Measurements from ENCODE around the gene MCL1. TPM values are rescaled to one million over a fixed set of nuclear protein-coding genes. Genes with fewer than 3 reads are reported as not detected.

The MCL1 gene
- total and polyA plus RNA-seq, 10 of the 15 experiments (the other 5 are each of a cell fraction or from before 2014, with no cell fraction given): 18.1 to 148 (median 86.4) TPM

DNA sequence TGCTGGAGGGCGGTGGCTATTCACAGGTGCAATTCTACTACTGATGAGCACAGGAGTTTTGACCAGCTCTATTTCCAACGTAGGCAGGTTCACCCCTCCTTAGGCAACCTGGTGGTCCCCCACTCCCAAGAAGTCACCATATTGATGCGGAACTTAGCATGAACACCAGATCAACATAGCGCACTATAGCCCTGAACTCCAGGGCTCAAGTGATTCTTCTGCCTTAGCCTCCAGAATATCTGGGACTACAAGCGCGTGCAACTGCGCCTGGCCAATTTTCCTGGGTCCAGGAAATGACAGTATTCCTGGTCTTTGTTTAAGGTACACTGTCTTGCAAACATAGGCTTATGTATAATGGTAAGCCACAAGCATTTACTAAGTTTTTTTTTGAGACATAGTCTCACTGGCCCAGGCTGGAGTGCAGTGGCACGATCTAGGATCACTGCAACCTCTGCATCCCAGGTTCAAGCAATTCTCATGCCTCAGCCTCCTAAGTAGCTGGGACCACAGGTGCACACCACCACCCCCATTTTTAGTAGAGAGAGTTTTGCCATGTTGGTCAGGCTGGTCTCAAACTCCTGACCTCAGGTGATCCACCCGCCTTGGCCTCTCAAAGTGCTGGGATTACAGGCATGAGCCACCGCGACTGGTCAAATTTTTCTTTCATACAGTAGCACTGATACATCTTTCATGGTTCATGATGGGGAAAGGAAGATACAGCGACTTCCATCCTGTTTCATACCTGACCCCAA lies 12.6 kb downstream of the MCL1 start:
- peak overlapping the region; percentile 98 for H3K27ac ChIP-seq (ENCODE audit: control insufficient read depth, insufficient read depth)
- no peak overlapping the region for H2AFZ ChIP-seq (ENCODE audit: control insufficient read depth, low read depth, low read length)
- H3K4me2 ChIP-seq (ENCODE audit: control insufficient read depth, insufficient read depth): peak overlapping the region; percentile 96
- FAIRE-seq: no peak
- ChIA-PET POLR2A (interaction anchor here (1.3 to 11.4 kb wide), 8 partner anchors 10 to 130 kb away, joined by 3 to 324 read pairs (median 10); partner anchors contain the start of genes ENSA, GOLPH3L and MCL1), RAD21 (ENCODE audit: unreplicated experiment) (interaction anchor here (1.2 to 12.1 kb wide), 8 partner anchors 10 to 131 kb away, joined by 3 to 387 read pairs (median 10); partner anchors contain the start of genes ENSA and MCL1), CTCF (interaction anchor here (0.9 to 13.7 kb wide), 6 partner anchors 9 to 127 kb away, joined by 3 to 390 read pairs (median 4); partner anchors contain the start of genes ENSA and MCL1), SMC1A (ENCODE audit: uncharacterized antibody, unreplicated experiment) (interaction anchor here (1.0 to 12.5 kb wide), 8 partner anchors 10 to 440 kb away, joined by 3 to 388 read pairs (median 4); partner anchors contain the start of genes CTSS, ENSA, GOLPH3L and MCL1)
- in situ Hi-C loops (cut with MboI) (loop anchor here (5.0 kb wide), 1 partner anchor 46 kb away; no protein-coding TSS in a partner anchor), intact Hi-C loops (cut with micrococcal nuclease; ENCODE audit: unreplicated experiment) (no loop called here)
- H3K36me3 ChIP-seq (ENCODE audit: control insufficient read depth in 2 of 2, insufficient read depth in 2 of 2, low read length in 1 of 2): 0 out of 4 replicates have a peak, but pooled peaks cover 0 to 2% of the 10 kb centered on the region in 2 experiments
- no peaks in the 10 kb centered on the region for H3K9me3 ChIP-seq (replicated peaks; ENCODE audit: control insufficient read depth, insufficient read depth, low read length)
- BruUV-seq (replicated peaks): no TSS peak
- DNase-seq (ENCODE audit: low read depth, low spot score): no peak
- WGBS (ENCODE audit: insufficient coverage, insufficient replicate concordance, low lambda C conversion rate, missing lambda C conversion rate): 59% methylated on average over 12 of the region's 12 CpGs
- no peaks in the 10 kb centered on the region for H4K20me1 ChIP-seq (ENCODE audit: control insufficient read depth, insufficient read depth)
- peaks cover 64% of the 10 kb centered on the region for H3K4me1 ChIP-seq (ENCODE audit: control insufficient read depth, insufficient read depth, low read length)
- no peaks in the 10 kb centered on the region for H3K27me3 ChIP-seq (replicated peaks in 1 of 2; ENCODE audit: control insufficient read depth in 2 of 2, insufficient read depth in 2 of 2, low read length in 1 of 2)
- H3K9ac ChIP-seq (ENCODE audit: control insufficient read depth, insufficient read depth, low read length): peak overlapping the region; percentile 77; the same call in 1 of the 2 replicates
- H3K79me2 ChIP-seq (ENCODE audit: control insufficient read depth, insufficient read depth, low read length): peaks cover 62% of the 10 kb centered on the region
- H3K4me3 ChIP-seq: peak overlapping the region; percentile 47; the same call in 1 of the 2 replicates
- ATAC-seq: no peak
- TF ChIP-seq, protein P1, sequence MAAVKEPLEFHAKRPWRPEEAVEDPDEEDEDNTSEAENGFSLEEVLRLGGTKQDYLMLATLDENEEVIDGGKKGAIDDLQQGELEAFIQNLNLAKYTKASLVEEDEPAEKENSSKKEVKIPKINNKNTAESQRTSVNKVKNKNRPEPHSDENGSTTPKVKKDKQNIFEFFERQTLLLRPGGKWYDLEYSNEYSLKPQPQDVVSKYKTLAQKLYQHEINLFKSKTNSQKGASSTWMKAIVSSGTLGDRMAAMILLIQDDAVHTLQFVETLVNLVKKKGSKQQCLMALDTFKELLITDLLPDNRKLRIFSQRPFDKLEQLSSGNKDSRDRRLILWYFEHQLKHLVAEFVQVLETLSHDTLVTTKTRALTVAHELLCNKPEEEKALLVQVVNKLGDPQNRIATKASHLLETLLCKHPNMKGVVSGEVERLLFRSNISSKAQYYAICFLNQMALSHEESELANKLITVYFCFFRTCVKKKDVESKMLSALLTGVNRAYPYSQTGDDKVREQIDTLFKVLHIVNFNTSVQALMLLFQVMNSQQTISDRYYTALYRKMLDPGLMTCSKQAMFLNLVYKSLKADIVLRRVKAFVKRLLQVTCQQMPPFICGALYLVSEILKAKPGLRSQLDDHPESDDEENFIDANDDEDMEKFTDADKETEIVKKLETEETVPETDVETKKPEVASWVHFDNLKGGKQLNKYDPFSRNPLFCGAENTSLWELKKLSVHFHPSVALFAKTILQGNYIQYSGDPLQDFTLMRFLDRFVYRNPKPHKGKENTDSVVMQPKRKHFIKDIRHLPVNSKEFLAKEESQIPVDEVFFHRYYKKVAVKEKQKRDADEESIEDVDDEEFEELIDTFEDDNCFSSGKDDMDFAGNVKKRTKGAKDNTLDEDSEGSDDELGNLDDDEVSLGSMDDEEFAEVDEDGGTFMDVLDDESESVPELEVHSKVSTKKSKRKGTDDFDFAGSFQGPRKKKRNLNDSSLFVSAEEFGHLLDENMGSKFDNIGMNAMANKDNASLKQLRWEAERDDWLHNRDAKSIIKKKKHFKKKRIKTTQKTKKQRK (IDR thresholded peaks at IDR 0.05; ENCODE audit: low read depth, low read length): no peak
- TF ChIP-seq, protein P2, sequence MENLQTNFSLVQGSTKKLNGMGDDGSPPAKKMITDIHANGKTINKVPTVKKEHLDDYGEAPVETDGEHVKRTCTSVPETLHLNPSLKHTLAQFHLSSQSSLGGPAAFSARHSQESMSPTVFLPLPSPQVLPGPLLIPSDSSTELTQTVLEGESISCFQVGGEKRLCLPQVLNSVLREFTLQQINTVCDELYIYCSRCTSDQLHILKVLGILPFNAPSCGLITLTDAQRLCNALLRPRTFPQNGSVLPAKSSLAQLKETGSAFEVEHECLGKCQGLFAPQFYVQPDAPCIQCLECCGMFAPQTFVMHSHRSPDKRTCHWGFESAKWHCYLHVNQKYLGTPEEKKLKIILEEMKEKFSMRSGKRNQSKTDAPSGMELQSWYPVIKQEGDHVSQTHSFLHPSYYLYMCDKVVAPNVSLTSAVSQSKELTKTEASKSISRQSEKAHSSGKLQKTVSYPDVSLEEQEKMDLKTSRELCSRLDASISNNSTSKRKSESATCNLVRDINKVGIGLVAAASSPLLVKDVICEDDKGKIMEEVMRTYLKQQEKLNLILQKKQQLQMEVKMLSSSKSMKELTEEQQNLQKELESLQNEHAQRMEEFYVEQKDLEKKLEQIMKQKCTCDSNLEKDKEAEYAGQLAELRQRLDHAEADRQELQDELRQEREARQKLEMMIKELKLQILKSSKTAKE (IDR thresholded peaks at IDR 0.05; ENCODE audit: low read depth, poor library complexity, severe bottlenecking): no peak
- TF ChIP-seq FOS (IDR thresholded peaks at IDR 0.05; ENCODE audit: borderline replicate concordance, extremely low read depth, insufficient read length) (no peak), CHD2 (IDR thresholded peaks at IDR 0.05; ENCODE audit: borderline replicate concordance, low read depth, low read length) (0 out of 2 replicates have a peak, but pooled peaks have one; percentile 3), SIN3A (IDR thresholded peaks at IDR 0.05; ENCODE audit: low read depth, low read length) (no peak), JUND (IDR thresholded peaks at IDR 0.05; ENCODE audit: low read depth, low read length) (no peak), RB1 (IDR thresholded peaks at IDR 0.05; ENCODE audit: borderline replicate concordance) (no peak)
- TF ChIP-seq, protein P3, sequence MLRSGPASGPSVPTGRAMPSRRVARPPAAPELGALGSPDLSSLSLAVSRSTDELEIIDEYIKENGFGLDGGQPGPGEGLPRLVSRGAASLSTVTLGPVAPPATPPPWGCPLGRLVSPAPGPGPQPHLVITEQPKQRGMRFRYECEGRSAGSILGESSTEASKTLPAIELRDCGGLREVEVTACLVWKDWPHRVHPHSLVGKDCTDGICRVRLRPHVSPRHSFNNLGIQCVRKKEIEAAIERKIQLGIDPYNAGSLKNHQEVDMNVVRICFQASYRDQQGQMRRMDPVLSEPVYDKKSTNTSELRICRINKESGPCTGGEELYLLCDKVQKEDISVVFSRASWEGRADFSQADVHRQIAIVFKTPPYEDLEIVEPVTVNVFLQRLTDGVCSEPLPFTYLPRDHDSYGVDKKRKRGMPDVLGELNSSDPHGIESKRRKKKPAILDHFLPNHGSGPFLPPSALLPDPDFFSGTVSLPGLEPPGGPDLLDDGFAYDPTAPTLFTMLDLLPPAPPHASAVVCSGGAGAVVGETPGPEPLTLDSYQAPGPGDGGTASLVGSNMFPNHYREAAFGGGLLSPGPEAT (IDR thresholded peaks at IDR 0.05; ENCODE audit: low read depth): no peak
- TF ChIP-seq, protein P4, sequence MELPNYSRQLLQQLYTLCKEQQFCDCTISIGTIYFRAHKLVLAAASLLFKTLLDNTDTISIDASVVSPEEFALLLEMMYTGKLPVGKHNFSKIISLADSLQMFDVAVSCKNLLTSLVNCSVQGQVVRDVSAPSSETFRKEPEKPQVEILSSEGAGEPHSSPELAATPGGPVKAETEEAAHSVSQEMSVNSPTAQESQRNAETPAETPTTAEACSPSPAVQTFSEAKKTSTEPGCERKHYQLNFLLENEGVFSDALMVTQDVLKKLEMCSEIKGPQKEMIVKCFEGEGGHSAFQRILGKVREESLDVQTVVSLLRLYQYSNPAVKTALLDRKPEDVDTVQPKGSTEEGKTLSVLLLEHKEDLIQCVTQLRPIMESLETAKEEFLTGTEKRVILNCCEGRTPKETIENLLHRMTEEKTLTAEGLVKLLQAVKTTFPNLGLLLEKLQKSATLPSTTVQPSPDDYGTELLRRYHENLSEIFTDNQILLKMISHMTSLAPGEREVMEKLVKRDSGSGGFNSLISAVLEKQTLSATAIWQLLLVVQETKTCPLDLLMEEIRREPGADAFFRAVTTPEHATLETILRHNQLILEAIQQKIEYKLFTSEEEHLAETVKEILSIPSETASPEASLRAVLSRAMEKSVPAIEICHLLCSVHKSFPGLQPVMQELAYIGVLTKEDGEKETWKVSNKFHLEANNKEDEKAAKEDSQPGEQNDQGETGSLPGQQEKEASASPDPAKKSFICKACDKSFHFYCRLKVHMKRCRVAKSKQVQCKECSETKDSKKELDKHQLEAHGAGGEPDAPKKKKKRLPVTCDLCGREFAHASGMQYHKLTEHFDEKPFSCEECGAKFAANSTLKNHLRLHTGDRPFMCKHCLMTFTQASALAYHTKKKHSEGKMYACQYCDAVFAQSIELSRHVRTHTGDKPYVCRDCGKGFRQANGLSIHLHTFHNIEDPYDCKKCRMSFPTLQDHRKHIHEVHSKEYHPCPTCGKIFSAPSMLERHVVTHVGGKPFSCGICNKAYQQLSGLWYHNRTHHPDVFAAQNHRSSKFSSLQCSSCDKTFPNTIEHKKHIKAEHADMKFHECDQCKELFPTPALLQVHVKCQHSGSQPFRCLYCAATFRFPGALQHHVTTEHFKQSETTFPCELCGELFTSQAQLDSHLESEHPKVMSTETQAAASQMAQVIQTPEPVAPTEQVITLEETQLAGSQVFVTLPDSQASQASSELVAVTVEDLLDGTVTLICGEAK (IDR thresholded peaks at IDR 0.05; ENCODE audit: borderline replicate concordance): no peak
